Neuronal stem cell (in vitro differentiated cells): ENCODE results near the gene KRT16.

Source experiments
- DNase-seq: peaks from one replicate; pipeline ENCODE4 v3.0.0-alpha.2; 2013; ENCODE audit warnings: low spot score
- H2AFZ ChIP-seq: one replicate; pipeline ENCODE4 v1.6.1; 2013; ENCODE audit warnings: mild to moderate bottlenecking, low read length, inconsistent platforms
- H2AK5ac ChIP-seq: 2 replicates; pipeline ENCODE4 v1.6.1; 2013; ENCODE audit warnings: low read depth, mild to moderate bottlenecking, inconsistent platforms, low read length, moderate library complexity, mixed read lengths
- H2BK120ac ChIP-seq: 2 replicates; pipeline ENCODE4 v1.6.1; 2013; ENCODE audit warnings: low read depth, mild to moderate bottlenecking, inconsistent platforms, low read length, moderate library complexity, mixed read lengths
- H2BK12ac ChIP-seq: one replicate; pipeline ENCODE4 v1.6.1; 2013; ENCODE audit warnings: low read length, inconsistent platforms
- H2BK15ac ChIP-seq: 2 replicates; pipeline ENCODE4 v1.6.1; 2013; ENCODE audit warnings: mild to moderate bottlenecking, low read length, inconsistent platforms, mixed read lengths
- H2BK5ac ChIP-seq: one replicate; pipeline ENCODE4 v1.6.1; 2013; ENCODE audit warnings: inconsistent platforms, mild to moderate bottlenecking, low read length, moderate library complexity
- H3K14ac ChIP-seq: one replicate; pipeline ENCODE4 v1.6.1; 2013; ENCODE audit warnings: low read length, inconsistent platforms
- H3K18ac ChIP-seq: 2 replicates; pipeline ENCODE4 v1.6.1; 2013; ENCODE audit warnings: low read length, inconsistent platforms
- H3K23ac ChIP-seq: 2 replicates; pipeline ENCODE4 v1.6.1; 2013; ENCODE audit warnings: low read depth, mild to moderate bottlenecking, mixed read lengths, low read length, inconsistent platforms; ENCODE audit not compliant: poor library complexity
- H3K27ac ChIP-seq: replicated peaks from 3 replicates; pipeline ENCODE4 v1.5.1; 2013; ENCODE audit warnings: low read length, inconsistent platforms
- H3K27me3 ChIP-seq, 3 experiments: 2 replicates each; pipeline ENCODE4 v1.6.1; 2013; ENCODE audit warnings: low read length in 3 of 3, mild to moderate bottlenecking in 2 of 3, inconsistent platforms in 1 of 3, low read depth in 1 of 3, mixed read lengths in 1 of 3, moderate library complexity in 1 of 3; ENCODE audit not compliant: control insufficient read depth in 3 of 3, insufficient read depth in 3 of 3
- H3K36me3 ChIP-seq, 2 donors: replicated peaks in 1 of 2; 2 replicates each; pipeline ENCODE4 v1.6.1; 2013; ENCODE audit warnings: low read length in 2 of 2; ENCODE audit not compliant: control insufficient read depth in 2 of 2, insufficient read depth in 2 of 2
- H3K4ac ChIP-seq: 2 replicates; pipeline ENCODE4 v1.6.1; 2013; ENCODE audit warnings: inconsistent platforms, mild to moderate bottlenecking, low read length, moderate library complexity
- H3K4me1 ChIP-seq, 2 donors: 1 replicate in 1 of 2; 2 replicates in 1 of 2; pipeline ENCODE4 v1.6.1; 2013; ENCODE audit warnings: low read length in 2 of 2, low read depth in 1 of 2; ENCODE audit not compliant: control insufficient read depth in 2 of 2, insufficient read depth in 1 of 2
- H3K4me2 ChIP-seq: one replicate; pipeline ENCODE4 v1.6.1; 2013; ENCODE audit warnings: mild to moderate bottlenecking, low read length, inconsistent platforms; ENCODE audit not compliant: insufficient read depth, poor library complexity, severe bottlenecking
- H3K4me3 ChIP-seq, 2 donors: 2 replicates each; pipeline ENCODE4 v1.5.1; 2013; ENCODE audit warnings: low read length in 2 of 2, mild to moderate bottlenecking in 2 of 2, inconsistent platforms in 1 of 2, moderate library complexity in 1 of 2
- H3K79me1 ChIP-seq: one replicate; pipeline ENCODE4 v1.6.1; 2013; ENCODE audit warnings: low read depth, mild to moderate bottlenecking, inconsistent platforms, low read length, moderate library complexity
- H3K9ac ChIP-seq: one replicate; pipeline ENCODE4 v1.6.1; 2013; ENCODE audit warnings: mild to moderate bottlenecking, low read depth, low read length, inconsistent platforms; ENCODE audit not compliant: poor library complexity
- H3K9me3 ChIP-seq, 2 donors: replicated peaks in 1 of 2; 2 replicates each; pipeline versions ENCODE3 to v1.6.1; 2013; ENCODE audit warnings: low read length in 2 of 2, mild to moderate bottlenecking in 2 of 2, inconsistent platforms in 1 of 2, low read depth in 1 of 2, mixed read lengths in 1 of 2, moderate library complexity in 1 of 2; ENCODE audit not compliant: control insufficient read depth in 2 of 2, insufficient read depth in 1 of 2
- H4K8ac ChIP-seq: one replicate; pipeline ENCODE4 v1.6.1; 2013; ENCODE audit warnings: low read depth, mild to moderate bottlenecking, inconsistent platforms, low read length, moderate library complexity
- H4K91ac ChIP-seq: one replicate; pipeline ENCODE4 v1.6.1; 2013; ENCODE audit warnings: low read length, low read depth, mild to moderate bottlenecking, inconsistent platforms; ENCODE audit not compliant: poor library complexity
- WGBS, 2 donors: extraction: QIAGEN DNeasy Blood & Tissue Kit; methylation state at CpG; one replicate each; pipeline ENCODE4 v1.1.7; 2013; ENCODE audit warnings: missing lambda C conversion rate in 2 of 2, mixed read lengths in 1 of 2; ENCODE audit not compliant: insufficient read length in 2 of 2, insufficient replicate concordance in 1 of 2; ENCODE audit errors: extremely low coverage in 2 of 2; 5-methylcytosine and 5-hydroxymethylcytosine counted together

KRT16 gene

DNA sequence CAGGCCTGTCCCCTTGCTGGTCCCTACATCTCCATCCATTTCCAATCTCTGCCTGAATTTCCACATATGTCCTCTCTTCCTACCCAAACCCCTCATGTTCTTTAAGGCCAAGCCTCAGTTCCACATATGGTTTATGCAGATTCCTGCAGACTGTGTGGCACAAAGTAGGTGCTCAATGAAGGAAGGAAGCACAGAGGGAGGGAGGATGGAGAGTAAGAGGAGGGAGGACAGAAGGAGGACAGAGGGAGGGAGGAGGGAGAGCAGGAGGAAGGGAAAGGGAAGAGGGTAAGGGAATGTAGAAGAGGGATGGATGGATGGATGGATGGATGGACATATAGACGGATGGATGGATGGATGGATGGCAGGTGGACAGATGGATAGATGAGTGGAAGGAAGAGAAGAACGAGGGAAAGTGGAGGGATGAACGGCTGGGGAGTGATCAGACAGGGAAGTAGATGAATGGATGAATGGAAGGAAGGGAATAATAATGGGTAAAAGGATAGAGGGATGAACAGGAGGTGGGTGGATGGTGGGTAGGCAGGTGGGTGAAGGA is 18.1 kb downstream of the KRT16 start:
- Histone ChIP-seq H3K27ac (no peak overlapping the region), H3K36me3 (no peaks in the 10 kb centered on the region), H3K14ac (no peak overlapping the region), H2AFZ (no peak overlapping the region), H3K23ac (no peak overlapping the region), H3K4me1 (peaks cover 0 to 4% of the 10 kb centered on the region in 2 donors), H3K79me1 (no peaks in the 10 kb centered on the region), H3K18ac (no peak overlapping the region), H2BK5ac (no peak overlapping the region), H3K4me3 (peak overlapping the region in 1 of 2 donors; percentile 40), H2BK12ac (no peak overlapping the region), H4K8ac (no peak overlapping the region), H3K4me2 (no peak overlapping the region), H3K27me3 (peaks cover 0 to 14% (median 0%) of the 10 kb centered on the region in 3 experiments), H2BK120ac (no peak overlapping the region), H4K91ac (no peak overlapping the region), H2AK5ac (no peak overlapping the region), H3K9ac (no peak overlapping the region), H3K9me3 (no peaks in the 10 kb centered on the region), H3K4ac (no peak overlapping the region), H2BK15ac (no peak overlapping the region)
- DNase-seq = no peak
- 90% methylated on average over 2 of the region's 3 CpGs; no CpG with 5 or more reads in 1 of the 2 donors for WGBS, 2 donors

DNA sequence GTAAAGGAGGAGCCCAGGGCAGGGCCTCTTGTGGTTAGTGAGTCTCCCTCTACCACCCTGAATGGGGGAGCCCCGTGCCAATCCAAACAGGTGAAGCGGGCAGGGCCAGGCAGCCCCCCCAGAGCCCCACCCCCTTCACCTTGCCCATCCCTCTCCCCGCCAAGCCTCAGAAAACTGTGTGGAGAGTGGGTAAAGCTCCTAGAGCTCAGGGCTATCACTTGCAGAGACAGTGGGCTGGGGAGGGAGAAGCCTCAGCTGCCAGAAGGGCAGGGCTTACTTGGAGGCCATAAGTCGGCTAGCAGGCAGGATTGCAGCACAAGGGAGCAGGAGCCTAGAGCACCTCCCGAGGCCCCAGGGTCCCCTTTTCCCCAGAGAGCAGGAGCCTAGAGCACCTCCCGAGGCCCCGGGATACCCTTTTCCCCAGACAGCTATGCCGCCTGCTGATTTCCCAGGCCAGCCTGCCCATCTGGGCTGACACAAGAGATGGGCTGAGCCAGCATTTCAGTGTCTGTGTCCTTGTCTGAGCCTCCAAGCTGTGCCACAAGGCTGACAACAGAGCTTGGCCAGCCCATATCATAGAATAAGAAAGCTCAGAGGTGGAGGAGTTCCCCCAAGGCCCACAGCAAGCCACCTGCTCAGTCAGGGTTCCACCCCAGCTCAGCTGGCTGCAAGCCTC is 19.1 kb downstream of the KRT16 start:
- no peaks in the 10 kb centered on the region for H3K9me3 ChIP-seq
- H3K14ac ChIP-seq = no peak overlapping the region
- H2BK5ac ChIP-seq = no peak overlapping the region
- H4K8ac ChIP-seq = no peak overlapping the region
- no peak overlapping the region for H3K27ac ChIP-seq
- peak overlapping the region; percentile 1 for H2AK5ac ChIP-seq
- no peak overlapping the region for H3K4ac ChIP-seq
- no peak overlapping the region for H3K23ac ChIP-seq
- H3K4me1 ChIP-seq = peaks cover 0 to 4% of the 10 kb centered on the region in 2 donors
- H4K91ac ChIP-seq = no peak overlapping the region
- H3K36me3 ChIP-seq = no peaks in the 10 kb centered on the region
- no peak overlapping the region for H3K4me2 ChIP-seq
- H3K18ac ChIP-seq = no peak overlapping the region
- H2AFZ ChIP-seq = no peak overlapping the region
- DNase-seq = no peak
- no peak overlapping the region for H2BK120ac ChIP-seq
- H3K4me3 ChIP-seq = no peak overlapping the region
- no CpG with 5 or more reads among the region's 8 CpGs for WGBS, 2 donors
- H3K9ac ChIP-seq = no peak overlapping the region
- no peak overlapping the region for H2BK12ac ChIP-seq
- H3K79me1 ChIP-seq = no peaks in the 10 kb centered on the region
- no peak overlapping the region for H2BK15ac ChIP-seq
- peaks cover 0 to 16% (median 0%) of the 10 kb centered on the region in 3 experiments for H3K27me3 ChIP-seq

DNA sequence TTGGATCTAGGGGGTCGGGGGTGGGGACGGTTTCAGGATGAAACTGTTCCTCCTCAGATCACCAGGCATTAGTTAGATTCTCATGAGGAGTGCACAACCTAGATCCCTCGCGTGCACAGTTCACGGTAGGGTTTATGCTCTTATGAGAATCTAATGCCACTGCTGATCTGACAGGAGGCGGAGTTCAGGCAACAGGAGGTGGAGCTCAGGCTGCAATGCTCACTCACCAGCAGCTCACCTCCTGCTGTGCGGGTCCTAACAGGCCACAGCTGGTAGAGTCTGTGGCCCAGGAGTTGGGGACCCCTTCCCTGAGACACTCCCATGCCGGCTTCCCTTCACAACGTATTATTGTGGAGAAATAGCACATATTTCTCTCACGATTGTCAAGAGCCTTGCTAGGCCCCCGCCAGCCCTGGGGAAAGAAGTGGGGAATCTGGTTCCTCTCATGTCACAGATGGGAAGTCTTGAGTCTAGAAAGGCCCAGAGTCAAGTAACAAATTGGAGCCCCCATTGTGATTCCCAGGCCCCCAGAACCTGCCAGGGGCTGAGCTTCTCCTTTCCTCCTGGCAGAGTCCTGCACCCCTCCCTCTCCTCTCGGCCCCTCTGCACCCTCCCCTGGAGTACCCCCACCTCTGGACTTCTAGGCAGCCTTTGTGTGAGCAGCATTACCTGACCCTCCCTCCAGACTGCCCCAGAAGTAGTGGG is 19.8 kb downstream of the KRT16 start:
- H2AFZ ChIP-seq = no peak overlapping the region
- no peak overlapping the region for H2BK12ac ChIP-seq
- no peak overlapping the region for H3K9ac ChIP-seq
- peak overlapping the region; percentile 41 for H3K18ac ChIP-seq
- no peaks in the 10 kb centered on the region for H3K9me3 ChIP-seq
- no peak overlapping the region for H4K8ac ChIP-seq
- no peak overlapping the region for H3K23ac ChIP-seq
- H3K79me1 ChIP-seq = no peaks in the 10 kb centered on the region
- H3K27me3 ChIP-seq = peaks cover 0 to 16% (median 0%) of the 10 kb centered on the region in 3 experiments
- H3K36me3 ChIP-seq = no peaks in the 10 kb centered on the region
- H2AK5ac ChIP-seq = peak overlapping the region; percentile 1
- no peak overlapping the region for H4K91ac ChIP-seq
- no peak for DNase-seq
- H3K4me2 ChIP-seq = no peak overlapping the region
- no peak overlapping the region for H3K27ac ChIP-seq
- no peak overlapping the region for H2BK120ac ChIP-seq
- H3K4me3 ChIP-seq = no peak overlapping the region
- H3K4ac ChIP-seq = no peak overlapping the region
- H3K4me1 ChIP-seq = peaks cover 0 to 4% of the 10 kb centered on the region in 2 donors
- H2BK15ac ChIP-seq = no peak overlapping the region
- WGBS, 2 donors = no CpG with 5 or more reads among the region's 12 CpGs
- H2BK5ac ChIP-seq = no peak overlapping the region
- no peak overlapping the region for H3K14ac ChIP-seq

DNA sequence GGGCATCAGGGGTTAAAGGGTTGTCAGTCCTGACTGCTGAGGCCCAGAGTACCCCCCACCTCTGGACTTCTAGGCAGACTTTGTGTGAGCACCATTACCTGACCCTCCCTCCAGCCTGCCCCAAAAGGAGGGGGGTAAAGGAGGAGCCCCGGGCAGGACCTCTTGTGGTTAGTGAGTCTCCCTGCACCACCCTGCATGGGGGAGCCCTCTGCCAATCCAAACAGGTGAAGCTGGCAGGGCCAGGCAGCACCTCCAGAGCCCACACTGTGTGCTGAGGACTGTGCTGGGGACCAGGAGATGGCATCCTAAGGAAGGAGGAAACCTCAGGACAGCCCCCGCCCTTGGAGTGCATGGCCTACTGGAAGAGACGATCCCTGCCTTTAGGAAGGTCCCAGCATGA is 23.3 kb downstream of the KRT16 start:
- H3K4ac ChIP-seq = no peak overlapping the region
- H2BK120ac ChIP-seq = no peak overlapping the region
- DNase-seq = no peak
- H3K4me2 ChIP-seq = no peak overlapping the region
- H3K36me3 ChIP-seq = no peaks in the 10 kb centered on the region
- H2BK12ac ChIP-seq = no peak overlapping the region
- H3K18ac ChIP-seq = no peak overlapping the region
- H3K4me1 ChIP-seq = peaks cover 0 to 4% of the 10 kb centered on the region in 2 donors
- no peak overlapping the region for H2BK15ac ChIP-seq
- H2BK5ac ChIP-seq = no peak overlapping the region
- H3K23ac ChIP-seq = no peak overlapping the region
- no peak overlapping the region for H4K8ac ChIP-seq
- H3K14ac ChIP-seq = no peak overlapping the region
- WGBS, 2 donors = no CpG with 5 or more reads among the region's 3 CpGs
- no peaks in the 10 kb centered on the region for H3K9me3 ChIP-seq
- no peak overlapping the region for H2AK5ac ChIP-seq
- H3K79me1 ChIP-seq = peaks cover 2% of the 10 kb centered on the region
- H2AFZ ChIP-seq = no peak overlapping the region
- H3K9ac ChIP-seq = no peak overlapping the region
- no peak overlapping the region for H4K91ac ChIP-seq
- H3K27me3 ChIP-seq = peaks cover 0 to 14% (median 0%) of the 10 kb centered on the region in 3 experiments
- H3K27ac ChIP-seq = no peak overlapping the region
- no peak overlapping the region for H3K4me3 ChIP-seq
